Measurements from ENCODE around the gene ZBTB24. TPM values are rescaled to one million over a fixed set of nuclear protein-coding genes. Genes with fewer than 3 reads are reported as not detected.
"Not testable (repeated sequence)": the region's sequence is repeated elsewhere in the genome, so short reads cannot be mapped to it uniquely, and the experiment has no call there.

Gene ZBTB24
- total RNA-seq, 2 donors from 2014 or later = 8.2 to 12.8 TPM

DNA sequence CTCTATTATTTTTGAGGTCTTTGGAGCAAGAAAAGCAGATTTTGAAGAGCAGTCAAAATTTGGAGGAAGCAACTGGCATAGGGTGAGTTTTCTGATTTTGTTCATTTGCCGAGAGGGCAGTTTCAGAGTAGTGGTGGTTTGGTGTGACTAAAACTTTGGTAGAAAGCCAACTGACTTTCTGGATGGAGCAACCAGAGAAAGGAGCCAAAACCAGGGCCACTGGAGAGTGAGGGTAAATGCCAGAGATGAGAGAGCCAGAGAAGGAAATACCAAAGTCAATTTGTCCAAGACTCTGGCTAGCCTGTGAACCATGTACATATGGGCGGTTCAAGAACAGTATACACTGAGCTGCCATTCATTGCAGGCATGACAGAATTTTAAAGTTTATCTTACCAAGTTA, 40.5 kb upstream of the ZBTB24 start:
- TF ChIP-seq POLR2AphosphoS5 (IDR thresholded peaks at IDR 0.05) (no peak), POLR2A (IDR thresholded peaks at IDR 0.05) (no peak)
- Histone ChIP-seq H3K27me3 (replicated peaks; ENCODE audit: insufficient read depth) (no peaks in the 10 kb centered on the region), H3K9me3 (no peaks in the 10 kb centered on the region), H3K4me1 (replicated peaks) (no peaks in the 10 kb centered on the region), H3K36me3 (no peaks in the 10 kb centered on the region), H3K27ac (no peak overlapping the region), H3K4me3 (no peak overlapping the region)
- DNase-seq (ENCODE audit: low spot score) = no peak
- 95% methylated on average over 2 of the region's 2 CpGs for WGBS
- intact Hi-C loops (cut with DNase I) = no loop called here

DNA sequence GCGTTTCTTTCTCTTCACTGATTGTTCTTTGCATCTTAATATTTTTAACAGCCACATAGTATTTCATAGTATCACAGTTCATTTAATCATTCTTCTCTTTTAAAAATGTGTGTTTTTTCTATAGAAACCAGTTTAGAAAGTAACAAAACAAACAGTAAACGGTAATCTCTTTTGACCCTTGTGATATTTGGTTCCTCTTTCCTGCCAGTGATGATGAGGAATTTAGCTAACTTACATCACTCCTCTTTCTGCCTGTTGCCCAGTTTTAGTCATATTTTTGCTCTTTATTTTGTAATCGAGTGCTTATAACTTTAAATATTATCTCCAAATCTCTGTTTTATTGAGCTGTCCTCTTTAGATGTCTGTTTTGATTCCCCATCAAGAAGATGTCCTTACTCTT, 38.1 kb upstream of the ZBTB24 start:
- Histone ChIP-seq H3K9me3 (no peaks in the 10 kb centered on the region), H3K4me1 (replicated peaks) (no peaks in the 10 kb centered on the region), H3K36me3 (no peaks in the 10 kb centered on the region), H3K27me3 (replicated peaks; ENCODE audit: insufficient read depth) (no peaks in the 10 kb centered on the region), H3K4me3 (no peak overlapping the region), H3K27ac (no peak overlapping the region)
- no peak for DNase-seq (ENCODE audit: low spot score)
- no peak for TF ChIP-seq POLR2AphosphoS5 (IDR thresholded peaks at IDR 0.05)
- TF ChIP-seq, protein P1, sequence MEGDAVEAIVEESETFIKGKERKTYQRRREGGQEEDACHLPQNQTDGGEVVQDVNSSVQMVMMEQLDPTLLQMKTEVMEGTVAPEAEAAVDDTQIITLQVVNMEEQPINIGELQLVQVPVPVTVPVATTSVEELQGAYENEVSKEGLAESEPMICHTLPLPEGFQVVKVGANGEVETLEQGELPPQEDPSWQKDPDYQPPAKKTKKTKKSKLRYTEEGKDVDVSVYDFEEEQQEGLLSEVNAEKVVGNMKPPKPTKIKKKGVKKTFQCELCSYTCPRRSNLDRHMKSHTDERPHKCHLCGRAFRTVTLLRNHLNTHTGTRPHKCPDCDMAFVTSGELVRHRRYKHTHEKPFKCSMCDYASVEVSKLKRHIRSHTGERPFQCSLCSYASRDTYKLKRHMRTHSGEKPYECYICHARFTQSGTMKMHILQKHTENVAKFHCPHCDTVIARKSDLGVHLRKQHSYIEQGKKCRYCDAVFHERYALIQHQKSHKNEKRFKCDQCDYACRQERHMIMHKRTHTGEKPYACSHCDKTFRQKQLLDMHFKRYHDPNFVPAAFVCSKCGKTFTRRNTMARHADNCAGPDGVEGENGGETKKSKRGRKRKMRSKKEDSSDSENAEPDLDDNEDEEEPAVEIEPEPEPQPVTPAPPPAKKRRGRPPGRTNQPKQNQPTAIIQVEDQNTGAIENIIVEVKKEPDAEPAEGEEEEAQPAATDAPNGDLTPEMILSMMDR (IDR thresholded peaks at IDR 0.05) = no peak
- no peak for TF ChIP-seq POLR2A (IDR thresholded peaks at IDR 0.05)
- WGBS = 71% methylated on average over 3 of the region's 3 CpGs
- intact Hi-C loops (cut with DNase I) = no loop called here

DNA sequence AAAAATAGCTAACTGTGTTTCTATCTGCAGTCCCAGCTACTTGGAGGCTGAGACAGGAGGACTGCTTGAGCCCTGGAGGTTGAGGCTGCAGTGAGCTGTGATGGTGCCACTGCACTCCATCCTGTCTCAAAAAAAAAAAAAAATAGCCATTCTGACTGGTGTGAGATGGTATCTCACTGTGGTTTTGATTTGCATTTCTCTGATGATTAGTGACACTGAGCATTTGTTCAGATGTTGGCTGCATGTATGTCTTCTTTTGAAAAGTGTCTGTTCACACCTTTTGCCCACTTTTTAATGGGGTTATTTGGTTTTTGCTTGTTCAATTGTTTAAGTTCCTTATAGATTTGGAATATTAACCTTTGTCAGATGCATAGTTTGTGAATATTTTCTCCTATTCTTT, 36.6 kb upstream of the ZBTB24 start:
- intact Hi-C loops (cut with DNase I); H3K27ac ChIP-seq; H3K9me3 ChIP-seq; H3K36me3 ChIP-seq; H3K4me3 ChIP-seq; H3K27me3 ChIP-seq (replicated peaks; ENCODE audit: insufficient read depth); DNase-seq (ENCODE audit: low spot score); H3K4me1 ChIP-seq (replicated peaks): not testable (repeated sequence)

DNA sequence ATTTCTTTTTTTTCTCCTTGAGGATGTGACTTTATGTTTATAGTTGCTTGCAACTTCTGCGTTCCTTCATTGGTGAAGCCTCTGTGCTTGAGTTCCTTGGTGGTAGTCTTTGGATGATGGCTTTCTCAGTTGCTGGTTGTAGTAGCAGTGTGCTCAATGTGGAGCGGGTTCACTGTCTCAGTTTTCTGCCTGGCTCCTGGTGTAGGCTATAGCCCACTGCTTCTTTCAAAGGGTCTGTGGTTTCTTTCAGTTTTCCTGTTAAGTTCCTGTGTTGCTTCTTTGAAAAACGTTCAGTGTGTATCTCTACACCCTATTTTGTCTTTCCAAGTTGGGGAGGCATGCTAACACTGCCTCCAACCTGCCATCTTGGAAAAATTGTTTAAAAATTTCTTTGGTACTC, 33.9 kb upstream of the ZBTB24 start:
- Histone ChIP-seq H3K27ac (no peak overlapping the region), H3K9me3 (no peaks in the 10 kb centered on the region), H3K36me3 (no peaks in the 10 kb centered on the region), H3K4me3 (no peak overlapping the region), H3K27me3 (replicated peaks; ENCODE audit: insufficient read depth) (no peaks in the 10 kb centered on the region), H3K4me1 (replicated peaks) (no peaks in the 10 kb centered on the region)
- 73% methylated on average over 3 of the region's 3 CpGs for WGBS
- no peak for TF ChIP-seq POLR2A (IDR thresholded peaks at IDR 0.05)
- TF ChIP-seq POLR2AphosphoS5 (IDR thresholded peaks at IDR 0.05) = no peak
- TF ChIP-seq, protein P1 (IDR thresholded peaks at IDR 0.05) = no peak
- no peak for DNase-seq (ENCODE audit: low spot score)
- intact Hi-C loops (cut with DNase I) = no loop called here

DNA sequence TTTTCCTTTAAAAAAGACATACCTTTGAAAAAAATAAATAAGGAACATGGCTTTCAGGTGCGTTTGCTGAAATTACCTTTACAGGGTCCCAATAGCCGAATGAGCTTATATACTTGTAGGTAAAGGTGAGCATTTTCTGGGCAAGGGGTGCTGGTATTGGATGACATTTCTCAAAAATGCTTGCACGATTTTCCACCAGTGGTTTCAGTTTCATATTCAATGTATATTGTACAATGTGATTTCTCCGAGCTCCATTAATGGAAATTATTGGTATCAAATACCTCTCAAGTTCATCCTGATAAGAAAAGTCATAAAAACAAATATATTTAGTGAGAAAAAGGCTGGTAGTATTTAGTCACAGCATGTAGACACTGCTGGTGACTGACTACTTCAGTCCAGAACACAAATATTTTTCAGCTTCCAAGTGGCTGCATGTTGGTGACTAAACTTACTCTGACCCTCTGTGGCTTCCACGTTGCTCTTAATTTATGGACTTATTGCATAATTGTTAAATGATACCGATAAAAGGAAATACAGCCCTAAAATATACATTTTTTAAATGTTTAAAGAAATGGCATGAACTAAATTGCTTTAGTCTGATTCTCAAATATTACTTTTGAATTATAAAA, 32.9 kb upstream of the ZBTB24 start:
- Histone ChIP-seq H3K27me3 (replicated peaks; ENCODE audit: insufficient read depth) (no peaks in the 10 kb centered on the region), H3K9me3 (no peaks in the 10 kb centered on the region), H3K36me3 (no peaks in the 10 kb centered on the region), H3K27ac (no peak overlapping the region), H3K4me1 (replicated peaks) (no peaks in the 10 kb centered on the region), H3K4me3 (no peak overlapping the region)
- no peak for TF ChIP-seq POLR2AphosphoS5 (IDR thresholded peaks at IDR 0.05)
- no peak for DNase-seq (ENCODE audit: low spot score)
- intact Hi-C loops (cut with DNase I) = no loop called here
- WGBS = 59% methylated on average over 6 of the region's 6 CpGs

DNA sequence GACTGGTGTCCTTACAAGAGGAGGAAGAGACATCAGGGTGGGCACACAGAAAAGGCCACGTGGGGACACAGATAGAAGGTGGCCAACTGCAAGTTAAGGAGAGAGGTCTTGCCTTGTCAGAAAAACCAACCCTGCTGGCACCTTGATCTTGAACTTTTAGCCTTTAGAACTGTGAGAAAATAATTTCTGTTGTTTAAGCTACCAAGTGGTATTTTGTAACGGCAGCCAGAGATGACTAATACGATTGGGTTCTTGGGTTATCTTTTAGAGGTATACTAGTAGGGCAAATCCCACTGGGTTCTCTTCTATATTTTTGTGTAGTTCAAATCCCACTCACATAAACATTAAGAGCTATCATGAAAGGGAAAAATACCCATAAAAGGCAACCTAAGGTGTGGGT, 31.9 kb upstream of the ZBTB24 start:
- no peak for DNase-seq (ENCODE audit: low spot score)
- Histone ChIP-seq H3K4me3 (no peak overlapping the region), H3K36me3 (no peaks in the 10 kb centered on the region), H3K4me1 (replicated peaks) (no peaks in the 10 kb centered on the region), H3K27ac (no peak overlapping the region), H3K27me3 (replicated peaks; ENCODE audit: insufficient read depth) (no peaks in the 10 kb centered on the region), H3K9me3 (no peaks in the 10 kb centered on the region)
- intact Hi-C loops (cut with DNase I) = no loop called here
- WGBS = 86% methylated on average over 3 of the region's 3 CpGs
- TF ChIP-seq, protein P1 (IDR thresholded peaks at IDR 0.05) = no peak
- TF ChIP-seq POLR2AphosphoS5 (IDR thresholded peaks at IDR 0.05) = no peak
- TF ChIP-seq POLR2A (IDR thresholded peaks at IDR 0.05) = no peak

Data from prostate gland (tissue), 2 donors.